Measurements from ENCODE around the gene OGDH. TPM values are rescaled to one million over a fixed set of nuclear protein-coding genes. Genes with fewer than 3 reads are reported as not detected.

Gene OGDH
- total RNA-seq, 4 donors from 2014 or later, result 88.3 to 246 (median 217) TPM

- DNase-seq, result no peak
- no peak overlapping the region for H3K4me3 ChIP-seq
- peaks cover 0 to 68% (median 16%) of the 10 kb centered on the region in 4 donors for H3K4me1 ChIP-seq
Measured at GRCh38 chr7:44618753-44619152, 12.3 kb downstream of the OGDH start.

GRCh38 chr7:44621034-44621749, 14.8 kb downstream of the OGDH start:
- no peak overlapping the region for H3K4me3 ChIP-seq
- no peaks in the 10 kb centered on the region for H3K27me3 ChIP-seq
- H3K36me3 ChIP-seq, result peaks cover 0 to 18% (median 0%) of the 10 kb centered on the region in 3 donors
- peaks cover 0 to 52% (median 12%) of the 10 kb centered on the region in 4 donors for H3K4me1 ChIP-seq
- H3K27ac ChIP-seq, result peak overlapping the region in 2 of 4 donors; percentile 71 to 87
- TF ChIP-seq POLR2A (IDR thresholded peaks at IDR 0.05) (no peak), CTCF (IDR thresholded peaks at IDR 0.05) (no peak)
- DNase-seq, result peak in 1 of 3 donors; percentile 72
- no peaks in the 10 kb centered on the region for H3K9me3 ChIP-seq

More at GRCh38 chr7:44618753-44619152, 12.3 kb downstream of the OGDH start:
- Histone ChIP-seq H3K27me3 (no peaks in the 10 kb centered on the region), H3K9me3 (no peaks in the 10 kb centered on the region), H3K36me3 (no peaks in the 10 kb centered on the region), H3K27ac (peak overlapping the region in 2 of 4 donors; percentile 40 to 77)
- TF ChIP-seq CTCF (IDR thresholded peaks at IDR 0.05) (no peak), POLR2A (IDR thresholded peaks at IDR 0.05) (no peak)

- Histone ChIP-seq H3K9me3 (no peaks in the 10 kb centered on the region), H3K27me3 (no peaks in the 10 kb centered on the region), H3K36me3 (peaks cover 0 to 23% (median 0%) of the 10 kb centered on the region in 3 donors), H3K4me3 (no peak overlapping the region), H3K4me1 (peaks cover 0 to 50% (median 12%) of the 10 kb centered on the region in 4 donors), H3K27ac (peak overlapping the region in 3 of 4 donors; percentile 7 to 87 (median 71))
- TF ChIP-seq CTCF (IDR thresholded peaks at IDR 0.05) (no peak), POLR2A (IDR thresholded peaks at IDR 0.05) (no peak)
- no peak for DNase-seq
Measured at GRCh38 chr7:44621750-44622103, 15.3 kb downstream of the OGDH start.

GRCh38 chr7:44622342-44623151, 16.1 kb downstream of the OGDH start:
- no peaks in the 10 kb centered on the region for H3K27me3 ChIP-seq
- peaks cover 0 to 46% (median 12%) of the 10 kb centered on the region in 4 donors for H3K4me1 ChIP-seq
- peak overlapping the region; percentile 49 to 87 (median 72) for H3K27ac ChIP-seq
- H3K36me3 ChIP-seq, result peaks cover 0 to 27% (median 0%) of the 10 kb centered on the region in 3 donors
- TF ChIP-seq POLR2A (IDR thresholded peaks at IDR 0.05) (no peak), CTCF (IDR thresholded peaks at IDR 0.05) (no peak)
- H3K9me3 ChIP-seq, result no peaks in the 10 kb centered on the region
- DNase-seq, result peak in 1 of 3 donors; percentile 63
- no peak overlapping the region for H3K4me3 ChIP-seq

GRCh38 chr7:44624318-44624717, 17.9 kb downstream of the OGDH start:
- DNase-seq, result no peak
- H3K27me3 ChIP-seq, result no peaks in the 10 kb centered on the region
- peaks cover 0 to 28% (median 8%) of the 10 kb centered on the region in 4 donors for H3K4me1 ChIP-seq
- H3K4me3 ChIP-seq, result no peak overlapping the region
- peaks cover 0 to 27% (median 0%) of the 10 kb centered on the region in 3 donors for H3K36me3 ChIP-seq
- TF ChIP-seq POLR2A (IDR thresholded peaks at IDR 0.05), result no peak
- TF ChIP-seq CTCF (IDR thresholded peaks at IDR 0.05), result no peak
- H3K9me3 ChIP-seq, result no peaks in the 10 kb centered on the region
- peak overlapping the region in 2 of 4 donors; percentile 25 to 34 for H3K27ac ChIP-seq

Data from Peyer's patch (tissue), 4 donors.